ENCODE measurements around the gene NEUROG1.
A peak's percentile ranks its signal among the peaks of the same experiment; 100 is the strongest.

The NEUROG1 gene

GRCh38 chr5:135493406-135494180, 42.2 kb downstream of the NEUROG1 start:
- DNase-seq (ENCODE audit: low read depth): peak; percentile 32

- DNase-seq (ENCODE audit: low read depth): no peak
Measured at GRCh38 chr5:135492319-135492626, 43.5 kb downstream of the NEUROG1 start.

GRCh38 chr5:135491552-135492318, 44.0 kb downstream of the NEUROG1 start:
- no peak for DNase-seq (ENCODE audit: low read depth)

GRCh38 chr5:135491038-135491551, 44.7 kb downstream of the NEUROG1 start:
- no peak for DNase-seq (ENCODE audit: low read depth)

- DNase-seq (ENCODE audit: low read depth): no peak
Measured at GRCh38 chr5:135490245-135491037, 45.3 kb downstream of the NEUROG1 start.

- no peak for DNase-seq (ENCODE audit: low read depth)
Measured at GRCh38 chr5:135489466-135490244, 46.1 kb downstream of the NEUROG1 start.

GRCh38 chr5:135488727-135489465, 46.9 kb downstream of the NEUROG1 start:
- no peak for DNase-seq (ENCODE audit: low read depth)

GRCh38 chr5:135487839-135488514, 47.8 kb downstream of the NEUROG1 start:
- DNase-seq (ENCODE audit: low read depth): no peak

GRCh38 chr5:135487037-135487395, 48.7 kb downstream of the NEUROG1 start:
- no peak for DNase-seq (ENCODE audit: low read depth)

GRCh38 chr5:135486131-135487036, 49.4 kb downstream of the NEUROG1 start:
- DNase-seq (ENCODE audit: low read depth): no peak

GRCh38 chr5:135484674-135485086, 51.1 kb downstream of the NEUROG1 start:
- DNase-seq (ENCODE audit: low read depth): no peak

All from non-pigmented ciliary epithelial cell (primary cell).